HepG2 (cell line): ENCODE data around the gene BABAM2. TPM values are rescaled to one million over a fixed set of nuclear protein-coding genes. Genes with fewer than 3 reads are reported as not detected.
A peak's percentile ranks its signal among the peaks of the same experiment; 100 is the strongest.

Experiments
- CEBPB ChIP-seq: IDR thresholded peaks from 2 replicates; pipeline ENCODE4 v1.6.1; 2011; ENCODE audit warnings: low read depth, low read length, improper control_type of control experiment, borderline replicate concordance
- DDIT3 ChIP-seq: sonication (generic); formaldehyde crosslinking; IDR thresholded peaks from 2 replicates; pipeline ENCODE4 v1.4.0; 2020; ENCODE audit warnings: mild to moderate bottlenecking, missing genetic modification reagents
- GTF2F1 ChIP-seq: fragments of 150-350 bp; IDR thresholded peaks from 2 replicates; pipeline ENCODE4 v1.6.1; 2014; ENCODE audit warnings: low read length
- HNRNPLL ChIP-seq: fragments of 200-400 bp; formaldehyde crosslinking; IDR thresholded peaks from 2 replicates; pipeline ENCODE4 v1.6.1; 2017; ENCODE audit warnings: mild to moderate bottlenecking, low read depth, low read length; ENCODE audit not compliant: poor library complexity, severe bottlenecking
- HNRNPUL1 ChIP-seq: fragments of 200-400 bp; formaldehyde crosslinking; IDR thresholded peaks from 2 replicates; pipeline ENCODE4 v1.6.1; 2017; ENCODE audit warnings: low read depth, mild to moderate bottlenecking, low read length, moderate library complexity
- MAF1 ChIP-seq: sonication (generic); formaldehyde crosslinking; IDR thresholded peaks from 2 replicates; pipeline ENCODE4 v1.5.0; 2020; ENCODE audit warnings: missing genetic modification reagents, borderline replicate concordance
- MXD1 ChIP-seq: sonication (generic); formaldehyde crosslinking; IDR thresholded peaks from 2 replicates; pipeline ENCODE4 v1.4.0; 2020; ENCODE audit warnings: mild to moderate bottlenecking, missing genetic modification reagents
- NR0B2 ChIP-seq: sonication (generic); formaldehyde crosslinking; IDR thresholded peaks from 2 replicates; pipeline ENCODE4 v1.4.0; 2020; ENCODE audit warnings: mild to moderate bottlenecking, missing genetic modification reagents
- PAX8 ChIP-seq: sonication (generic); formaldehyde crosslinking; IDR thresholded peaks from 2 replicates; pipeline ENCODE4 v1.8.0; 2022; ENCODE audit warnings: mild to moderate bottlenecking, missing genetic modification reagents, borderline replicate concordance
- PHF20 ChIP-seq: sonication (generic); formaldehyde crosslinking; IDR thresholded peaks from 2 replicates; pipeline ENCODE4 v1.5.0; 2020; ENCODE audit warnings: mild to moderate bottlenecking, missing genetic modification reagents
- PRDM10 ChIP-seq: sonication (generic); formaldehyde crosslinking; IDR thresholded peaks from 2 replicates; pipeline ENCODE4 v1.4.0; 2020; ENCODE audit warnings: low read depth, missing genetic modification reagents
- RBM22 ChIP-seq: fragments of 200-400 bp; formaldehyde crosslinking; optimal IDR thresholded peaks from 2 replicates; pipeline ENCODE3; 2017; ENCODE audit warnings: mild to moderate bottlenecking, low read length, moderate library complexity
- RFXANK ChIP-seq: IDR thresholded peaks from 2 replicates; pipeline ENCODE4 v1.6.1; 2016
- SMC3 ChIP-seq: IDR thresholded peaks from 2 replicates; pipeline ENCODE4 v1.6.1; 2011; ENCODE audit warnings: low read length, improper control_type of control experiment
- SRSF4 ChIP-seq: fragments of 200-400 bp; formaldehyde crosslinking; IDR thresholded peaks from one replicate; pipeline ENCODE4 v1.6.1; 2018; ENCODE audit warnings: mild to moderate bottlenecking, low read depth, low read length, moderate library complexity; ENCODE audit not compliant: poor library complexity, severe bottlenecking
- U2AF2 ChIP-seq: fragments of 200-400 bp; formaldehyde crosslinking; IDR thresholded peaks from 2 replicates; pipeline ENCODE4 v1.6.1; 2017; ENCODE audit warnings: low read depth, mild to moderate bottlenecking, low read length
- YY1 ChIP-seq: IDR thresholded peaks from 2 replicates; pipeline ENCODE4 v1.6.1; 2011; ENCODE audit warnings: low read length, low read depth, moderate library complexity, mild to moderate bottlenecking; ENCODE audit not compliant: insufficient read depth, insufficient replicate concordance
- ZFP36 ChIP-seq: fragments of 150-350 bp; IDR thresholded peaks from 2 replicates; pipeline ENCODE4 v1.6.1; 2018; ENCODE audit warnings: borderline replicate concordance, low read length, low read depth; ENCODE audit not compliant: partially characterized antibody
- ZFP37 ChIP-seq: sonication (generic); formaldehyde crosslinking; IDR thresholded peaks from 2 replicates; pipeline ENCODE4 v1.4.0; 2020; ENCODE audit warnings: missing genetic modification reagents, borderline replicate concordance
- ZMYM3 ChIP-seq: sonication (generic); formaldehyde crosslinking; IDR thresholded peaks from 2 replicates; pipeline ENCODE4 v1.5.1; 2020; ENCODE audit warnings: mild to moderate bottlenecking, missing genetic modification reagents
- ZNF619 ChIP-seq: sonication (generic); formaldehyde crosslinking; IDR thresholded peaks from 2 replicates; pipeline ENCODE4 v1.4.0; 2020; ENCODE audit warnings: mild to moderate bottlenecking, missing genetic modification reagents
- ZNF773 ChIP-seq: sonication (generic); formaldehyde crosslinking; IDR thresholded peaks from 2 replicates; pipeline ENCODE4 v1.4.0; 2020; ENCODE audit warnings: missing genetic modification reagents, borderline replicate concordance
- ZNF776 ChIP-seq: sonication (generic); formaldehyde crosslinking; IDR thresholded peaks from 2 replicates; pipeline ENCODE4 v1.4.0; 2020; ENCODE audit warnings: mild to moderate bottlenecking, missing genetic modification reagents
- polyA plus RNA-seq, 8 experiments: library from polyadenylated mRNA; depleted of rRNA in 3 of 8; stranded (reverse) in 7 of 8; unstranded in 1 of 8; fragments of >200 nt; fragmentation: Illumina TruSeq in 4 of 8; extraction: Trizol in 4 of 8; gene quantifications; 2 replicates each; pipeline versions ENCODE4 v1.2.1 to v1.2.3, GENCODE V29; 2011 to 2016; ENCODE audit warnings: low read depth in 4 of 8, missing spikeins in 1 of 8, mixed read lengths in 1 of 8; ENCODE audit not compliant: insufficient read depth in 1 of 8
- total RNA-seq, 5 experiments: library from RNA; depleted of rRNA; stranded (reverse); fragments of >200 nt; fragmentation: Illumina TruSeq; extraction: Trizol; gene quantifications; 2 replicates each; pipeline ENCODE4 v1.2.3, GENCODE V29; 2016; ENCODE audit warnings: low read depth in 1 of 5
- TF ChIP-seq, protein P1 (sequence below): sonication (generic); formaldehyde crosslinking; IDR thresholded peaks from 2 replicates; pipeline ENCODE4 v1.5.0; 2020; ENCODE audit warnings: mild to moderate bottlenecking, missing genetic modification reagents

Gene BABAM2
- total and polyA plus RNA-seq, 2 of the 13 experiments (the other 11 are each of a cell fraction or from before 2014, with no cell fraction given) = 24.9 to 28.0 TPM

DNA sequence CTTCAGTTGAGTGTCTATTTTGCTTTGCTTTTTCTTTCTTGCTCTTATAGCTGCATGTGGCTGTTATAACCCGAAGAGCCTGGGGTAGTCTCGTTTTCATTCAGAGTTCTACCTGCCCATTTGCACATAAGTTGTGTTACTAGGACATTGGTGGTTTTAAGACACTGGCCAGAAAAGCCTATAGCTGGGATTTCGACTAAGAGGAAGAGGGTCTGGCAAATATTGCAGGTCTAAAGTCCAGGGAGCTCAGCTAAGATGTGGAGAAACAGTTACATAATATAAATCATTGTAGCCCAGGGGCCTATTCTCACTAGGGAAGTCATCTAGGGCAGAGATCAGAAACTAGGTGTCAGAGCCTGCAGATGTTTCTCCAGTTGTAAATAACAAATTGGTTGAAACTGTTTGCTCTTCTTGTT is 120.8 kb downstream of the BABAM2 start (continued):
- TF ChIP-seq PRDM10 = 0 out of 2 replicates have a peak, but pooled peaks have one; percentile 22
- TF ChIP-seq PHF20 (CRISPR knock-in tag) = no peak
- no peak for TF ChIP-seq GTF2F1
- TF ChIP-seq RBM22 = no peak
- no peak for TF ChIP-seq SRSF4
- TF ChIP-seq PAX8 (CRISPR knock-in tag) = no peak
- no peak for TF ChIP-seq U2AF2
- no peak; the same call in 1 of the 2 replicates for TF ChIP-seq ZMYM3 (CRISPR knock-in tag)
- TF ChIP-seq SMC3 = 0 out of 2 replicates have a peak, but pooled peaks have one; percentile 3
- TF ChIP-seq YY1 = no peak
- TF ChIP-seq, protein P1, sequence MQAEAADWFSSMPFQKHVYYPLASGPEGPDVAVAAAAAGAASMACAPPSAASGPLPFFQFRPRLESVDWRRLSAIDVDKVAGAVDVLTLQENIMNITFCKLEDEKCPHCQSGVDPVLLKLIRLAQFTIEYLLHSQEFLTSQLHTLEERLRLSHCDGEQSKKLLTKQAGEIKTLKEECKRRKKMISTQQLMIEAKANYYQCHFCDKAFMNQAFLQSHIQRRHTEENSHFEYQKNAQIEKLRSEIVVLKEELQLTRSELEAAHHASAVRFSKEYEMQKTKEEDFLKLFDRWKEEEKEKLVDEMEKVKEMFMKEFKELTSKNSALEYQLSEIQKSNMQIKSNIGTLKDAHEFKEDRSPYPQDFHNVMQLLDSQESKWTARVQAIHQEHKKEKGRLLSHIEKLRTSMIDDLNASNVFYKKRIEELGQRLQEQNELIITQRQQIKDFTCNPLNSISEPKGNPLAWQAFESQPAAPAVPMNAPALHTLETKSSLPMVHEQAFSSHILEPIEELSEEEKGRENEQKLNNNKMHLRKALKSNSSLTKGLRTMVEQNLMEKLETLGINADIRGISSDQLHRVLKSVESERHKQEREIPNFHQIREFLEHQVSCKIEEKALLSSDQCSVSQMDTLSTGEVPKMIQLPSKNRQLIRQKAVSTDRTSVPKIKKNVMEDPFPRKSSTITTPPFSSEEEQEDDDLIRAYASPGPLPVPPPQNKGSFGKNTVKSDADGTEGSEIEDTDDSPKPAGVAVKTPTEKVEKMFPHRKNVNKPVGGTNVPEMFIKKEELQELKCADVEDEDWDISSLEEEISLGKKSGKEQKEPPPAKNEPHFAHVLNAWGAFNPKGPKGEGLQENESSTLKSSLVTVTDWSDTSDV (CRISPR knock-in tag) = no peak
- no peak for TF ChIP-seq HNRNPLL
- TF ChIP-seq MXD1 (CRISPR knock-in tag) = no peak
- no peak for TF ChIP-seq ZNF773 (CRISPR knock-in tag)
- no peak for TF ChIP-seq RFXANK (CRISPR knock-in tag)
- no peak for TF ChIP-seq CEBPB
- no peak for TF ChIP-seq ZNF776 (CRISPR knock-in tag)
- TF ChIP-seq NR0B2 = no peak
- TF ChIP-seq ZNF619 (CRISPR knock-in tag) = no peak
- no peak for TF ChIP-seq DDIT3
- no peak for TF ChIP-seq ZFP37 (CRISPR knock-in tag)
- TF ChIP-seq HNRNPUL1 = no peak
- no peak for TF ChIP-seq MAF1 (CRISPR knock-in tag)
- TF ChIP-seq ZFP36 = no peak
